Measurements from ENCODE around the gene NAPEPLD.

Gene NAPEPLD

GRCh38 chr7:103077318-103077717 lies 71.6 kb downstream of the NAPEPLD start:
- no peaks in the 10 kb centered on the region for H3K36me3 ChIP-seq (ENCODE audit: control insufficient read depth, insufficient read depth, low read length)
- TF ChIP-seq, protein P1, sequence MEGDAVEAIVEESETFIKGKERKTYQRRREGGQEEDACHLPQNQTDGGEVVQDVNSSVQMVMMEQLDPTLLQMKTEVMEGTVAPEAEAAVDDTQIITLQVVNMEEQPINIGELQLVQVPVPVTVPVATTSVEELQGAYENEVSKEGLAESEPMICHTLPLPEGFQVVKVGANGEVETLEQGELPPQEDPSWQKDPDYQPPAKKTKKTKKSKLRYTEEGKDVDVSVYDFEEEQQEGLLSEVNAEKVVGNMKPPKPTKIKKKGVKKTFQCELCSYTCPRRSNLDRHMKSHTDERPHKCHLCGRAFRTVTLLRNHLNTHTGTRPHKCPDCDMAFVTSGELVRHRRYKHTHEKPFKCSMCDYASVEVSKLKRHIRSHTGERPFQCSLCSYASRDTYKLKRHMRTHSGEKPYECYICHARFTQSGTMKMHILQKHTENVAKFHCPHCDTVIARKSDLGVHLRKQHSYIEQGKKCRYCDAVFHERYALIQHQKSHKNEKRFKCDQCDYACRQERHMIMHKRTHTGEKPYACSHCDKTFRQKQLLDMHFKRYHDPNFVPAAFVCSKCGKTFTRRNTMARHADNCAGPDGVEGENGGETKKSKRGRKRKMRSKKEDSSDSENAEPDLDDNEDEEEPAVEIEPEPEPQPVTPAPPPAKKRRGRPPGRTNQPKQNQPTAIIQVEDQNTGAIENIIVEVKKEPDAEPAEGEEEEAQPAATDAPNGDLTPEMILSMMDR (IDR thresholded peaks at IDR 0.05; ENCODE audit: insufficient read depth, low read length, poor library complexity, severe bottlenecking), result no peak
- H3K27me3 ChIP-seq (replicated peaks; ENCODE audit: control insufficient read depth, insufficient read depth, low read length), result no peaks in the 10 kb centered on the region
- DNase-seq (ENCODE audit: extremely low read depth, insufficient read length), result no peak
- no peak overlapping the region for H3K4me3 ChIP-seq (replicated peaks; ENCODE audit: low read depth, low read length)

DNA sequence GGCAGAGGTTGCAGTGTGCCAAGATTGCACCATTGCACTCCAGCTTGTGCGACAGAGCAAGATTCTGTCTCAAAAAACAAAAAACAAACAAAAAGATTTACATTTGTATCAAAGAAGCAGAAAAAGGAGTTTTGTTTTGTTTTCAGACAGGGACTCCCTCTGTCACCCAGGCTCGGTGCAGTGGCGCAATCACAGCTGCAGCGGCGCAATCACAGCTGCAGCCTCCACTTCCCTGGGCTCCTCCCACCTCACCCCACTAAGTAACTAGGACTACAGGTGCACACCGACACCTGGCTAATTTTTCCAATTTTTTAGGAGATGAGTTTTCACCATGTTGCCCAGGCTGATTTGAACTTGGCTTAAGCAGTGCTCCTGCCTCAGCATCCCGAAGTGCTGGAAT lies 72.1 kb downstream of the NAPEPLD start:
- no peaks in the 10 kb centered on the region for H3K36me3 ChIP-seq (ENCODE audit: control insufficient read depth, insufficient read depth, low read length)
- no peaks in the 10 kb centered on the region for H3K27me3 ChIP-seq (replicated peaks; ENCODE audit: control insufficient read depth, insufficient read depth, low read length)
- TF ChIP-seq, protein P1 (IDR thresholded peaks at IDR 0.05; ENCODE audit: insufficient read depth, low read length, poor library complexity, severe bottlenecking), result no peak
- no peak overlapping the region for H3K4me3 ChIP-seq (replicated peaks; ENCODE audit: low read depth, low read length)
- DNase-seq (ENCODE audit: extremely low read depth, insufficient read length), result no peak

- Histone ChIP-seq H3K27me3 (replicated peaks; ENCODE audit: control insufficient read depth, insufficient read depth, low read length) (no peaks in the 10 kb centered on the region), H3K4me3 (replicated peaks; ENCODE audit: low read depth, low read length) (peak overlapping the region; percentile 90), H3K36me3 (ENCODE audit: control insufficient read depth, insufficient read depth, low read length) (no peaks in the 10 kb centered on the region)
- TF ChIP-seq, protein P1 (IDR thresholded peaks at IDR 0.05; ENCODE audit: insufficient read depth, low read length, poor library complexity, severe bottlenecking), result no peak
- DNase-seq (ENCODE audit: extremely low read depth, insufficient read length), result peak; percentile 85
These were observed 73.5 kb downstream of the NAPEPLD start for GRCh38 chr7:103075337-103075918.

DNA sequence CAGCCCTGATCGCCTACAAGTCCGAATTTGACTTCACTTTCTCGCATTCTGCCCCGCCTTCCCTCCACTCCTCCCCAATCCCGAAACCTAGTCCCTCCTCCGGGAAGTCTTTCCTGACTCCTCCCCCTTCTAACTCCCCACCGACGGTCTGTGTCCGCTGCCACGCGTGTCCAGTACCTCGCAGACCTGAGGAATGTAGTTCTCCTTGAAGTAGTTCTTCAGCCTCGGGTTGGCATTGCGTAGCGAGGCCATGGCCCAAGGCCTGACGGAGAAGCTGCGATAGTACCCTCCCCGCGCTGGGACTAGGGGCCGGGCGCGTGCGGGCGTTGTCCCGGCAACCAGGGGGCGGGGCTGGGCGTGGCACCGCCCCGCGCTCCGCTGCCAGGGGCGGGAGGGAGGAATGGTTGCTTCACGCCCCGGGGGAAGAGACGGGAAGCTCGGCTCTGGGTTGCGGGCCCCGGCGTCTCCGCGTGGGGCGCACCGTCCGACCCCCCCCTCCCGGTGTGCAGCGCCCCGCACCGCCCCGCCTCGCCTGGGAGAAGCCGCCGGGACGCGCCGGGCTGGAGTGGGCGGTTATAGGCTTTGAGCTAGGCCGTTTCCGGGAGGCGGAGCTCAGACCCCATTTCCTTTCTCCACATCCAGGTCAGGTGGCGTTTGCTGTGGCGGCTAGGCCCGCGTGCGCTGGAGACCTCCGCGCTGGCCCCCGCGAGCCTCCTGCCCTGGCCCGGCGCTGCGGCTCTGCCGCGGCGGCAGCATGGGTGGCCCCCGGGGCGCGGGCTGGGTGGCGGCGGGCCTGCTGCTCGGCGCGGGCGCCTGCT lies 74.2 kb downstream of the NAPEPLD start, which contains the start of the genes ARMC10 and FBXL13:
ARMC10 (plus strand) TSS at position 622 of the 818 bp plus-strand sequence; CDS start at position 755, 133 bp downstream.
FBXL13 (minus strand) TSS at position 278 of the 818 bp plus-strand sequence.
- Histone ChIP-seq H3K4me3 (replicated peaks; ENCODE audit: low read depth, low read length) (peak within 1 kb of the TSS; percentile 90), H3K27me3 (replicated peaks; ENCODE audit: control insufficient read depth, insufficient read depth, low read length) (no peaks in the 10 kb centered on the region), H3K36me3 (ENCODE audit: control insufficient read depth, insufficient read depth, low read length) (no peaks in the 10 kb centered on the region)
- TF ChIP-seq, protein P1 (IDR thresholded peaks at IDR 0.05; ENCODE audit: insufficient read depth, low read length, poor library complexity, severe bottlenecking), result no peak
- DNase-seq (ENCODE audit: extremely low read depth, insufficient read length), result peak; percentile 93

GRCh38 chr7:103073989-103074518 lies 74.8 kb downstream of the NAPEPLD start:
- no peak for DNase-seq (ENCODE audit: extremely low read depth, insufficient read length)
- TF ChIP-seq, protein P1 (IDR thresholded peaks at IDR 0.05; ENCODE audit: insufficient read depth, low read length, poor library complexity, severe bottlenecking), result no peak
- Histone ChIP-seq H3K27me3 (replicated peaks; ENCODE audit: control insufficient read depth, insufficient read depth, low read length) (no peaks in the 10 kb centered on the region), H3K36me3 (ENCODE audit: control insufficient read depth, insufficient read depth, low read length) (no peaks in the 10 kb centered on the region), H3K4me3 (replicated peaks; ENCODE audit: low read depth, low read length) (peak overlapping the region; percentile 90)
